IPS DF 4.7 (cell line): Measurements from ENCODE around the gene CARD11.
"Not testable (repeated sequence)": the region's sequence is repeated elsewhere in the genome, so short reads cannot be mapped to it uniquely, and the experiment has no call there.

ENCODE experiments used
- DNase-seq: peaks from one replicate; pipeline ENCODE4 v3.0.0-alpha.2; 2013; ENCODE audit warnings: low spot score; ENCODE audit errors: extremely low read depth

The CARD11 gene

GRCh38 chr7:3065724-3066143 is 22.1 kb upstream of the CARD11 start:
- peak; percentile 44 for DNase-seq

GRCh38 chr7:3064067-3064466 is 20.4 kb upstream of the CARD11 start:
- DNase-seq = no peak

- DNase-seq = no peak
These were observed 19.5 kb upstream of the CARD11 start for GRCh38 chr7:3063016-3063753.

GRCh38 chr7:3057066-3057420 is 13.4 kb upstream of the CARD11 start:
- DNase-seq = no peak

- no peak for DNase-seq
These were observed 12.8 kb upstream of the CARD11 start for GRCh38 chr7:3056234-3057065.

GRCh38 chr7:3055626-3056025 is 12.0 kb upstream of the CARD11 start:
- no peak for DNase-seq

GRCh38 chr7:3042861-3043489 is 692 bp downstream of the CARD11 start:
- no peak for DNase-seq

GRCh38 chr7:3041986-3042675 is 1.5 kb downstream of the CARD11 start:
- DNase-seq = no peak

GRCh38 chr7:3039787-3040186 is 3.9 kb downstream of the CARD11 start:
- DNase-seq = no peak

GRCh38 chr7:3038011-3038410 is 5.7 kb downstream of the CARD11 start:
- not testable (repeated sequence) for DNase-seq

- no peak for DNase-seq
These were observed 6.4 kb downstream of the CARD11 start for GRCh38 chr7:3037259-3037658.

- DNase-seq = no peak
These were observed 9.0 kb downstream of the CARD11 start for GRCh38 chr7:3034591-3035150.

GRCh38 chr7:3033581-3033980 is 10.1 kb downstream of the CARD11 start:
- no peak for DNase-seq

- no peak for DNase-seq
These were observed 10.5 kb downstream of the CARD11 start for GRCh38 chr7:3033136-3033535.

GRCh38 chr7:3032256-3032655 is 11.4 kb downstream of the CARD11 start:
- DNase-seq = no peak

- DNase-seq = no peak
These were observed 14.5 kb downstream of the CARD11 start for GRCh38 chr7:3029138-3029537.

GRCh38 chr7:3028758-3029093 is 14.9 kb downstream of the CARD11 start:
- DNase-seq = no peak

- no peak for DNase-seq
These were observed 15.5 kb downstream of the CARD11 start for GRCh38 chr7:3028071-3028757.

- DNase-seq = no peak
These were observed 16.4 kb downstream of the CARD11 start for GRCh38 chr7:3027005-3027845.

- no peak for DNase-seq
These were observed 18.1 kb downstream of the CARD11 start for GRCh38 chr7:3025616-3026015.
